Activated CD4-positive, alpha-beta T cell treated with anti-CD3 and anti-CD28 coated beads for 48 hours (primary cell): ENCODE results near the gene EFR3B.
"Not testable (repeated sequence)": the region's sequence is repeated elsewhere in the genome, so short reads cannot be mapped to it uniquely, and the experiment has no call there.

Experiments used
- DNase-seq: peaks from one replicate; pipeline ENCODE4 v3.0.0-alpha.2; 2020

EFR3B gene

DNA sequence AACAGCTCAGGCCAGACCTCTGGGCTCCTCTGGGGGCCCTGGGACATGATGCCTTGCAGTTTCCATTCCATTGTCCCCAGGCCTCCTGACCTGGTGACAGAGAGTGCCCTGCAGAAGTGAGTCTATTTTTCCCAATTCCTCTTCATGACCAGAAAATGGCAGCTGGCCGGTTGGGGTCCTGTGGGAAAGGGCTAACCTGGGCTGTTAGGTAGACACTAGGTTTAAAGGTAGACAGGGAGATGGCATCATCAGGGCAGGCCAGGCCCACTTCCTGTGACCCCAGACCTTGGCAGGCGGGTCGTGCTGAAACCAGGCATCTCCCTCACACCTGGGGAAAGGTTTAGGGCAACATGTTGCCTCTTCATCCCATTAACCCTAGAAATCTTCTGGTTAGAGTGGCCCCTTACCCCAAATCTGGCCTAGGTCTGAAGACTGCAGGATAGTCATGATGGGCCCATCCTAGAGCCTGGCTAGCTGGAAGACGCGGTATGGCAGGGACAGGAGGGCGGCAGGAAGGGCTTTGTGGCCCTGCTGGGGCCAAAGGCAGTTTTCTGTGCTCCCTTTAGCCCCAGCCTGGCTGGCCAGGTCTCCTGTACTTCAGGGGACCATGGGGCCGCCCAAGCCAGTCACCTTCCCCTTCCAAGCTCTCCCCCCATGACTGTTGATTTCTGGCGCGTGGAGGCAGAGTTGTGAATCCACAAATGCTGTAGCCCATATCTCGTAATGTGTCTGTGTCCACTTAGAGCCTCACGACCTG lies 116.4 kb downstream of the EFR3B start:
- no peak for DNase-seq

DNA sequence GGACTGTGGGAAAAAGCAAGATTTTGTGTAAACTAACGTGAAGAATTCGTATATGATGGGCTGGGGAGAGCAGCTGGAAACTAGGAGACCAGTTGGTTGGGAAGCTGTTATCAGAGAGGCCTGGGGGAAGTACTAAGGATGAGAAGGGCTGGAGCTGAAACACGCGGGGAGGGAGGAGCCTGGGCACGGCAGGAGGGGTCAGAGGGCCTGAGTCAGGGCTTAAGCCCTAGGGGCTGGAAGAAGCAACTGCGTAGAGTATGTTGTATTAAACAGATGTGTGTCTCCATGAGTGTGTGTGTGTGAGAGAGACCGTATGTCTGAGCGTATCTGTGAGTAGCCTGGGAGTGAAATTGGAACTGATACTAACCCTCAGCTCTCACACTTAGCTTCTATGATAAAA lies 118.1 kb downstream of the EFR3B start:
- DNase-seq: peak; percentile 38

DNA sequence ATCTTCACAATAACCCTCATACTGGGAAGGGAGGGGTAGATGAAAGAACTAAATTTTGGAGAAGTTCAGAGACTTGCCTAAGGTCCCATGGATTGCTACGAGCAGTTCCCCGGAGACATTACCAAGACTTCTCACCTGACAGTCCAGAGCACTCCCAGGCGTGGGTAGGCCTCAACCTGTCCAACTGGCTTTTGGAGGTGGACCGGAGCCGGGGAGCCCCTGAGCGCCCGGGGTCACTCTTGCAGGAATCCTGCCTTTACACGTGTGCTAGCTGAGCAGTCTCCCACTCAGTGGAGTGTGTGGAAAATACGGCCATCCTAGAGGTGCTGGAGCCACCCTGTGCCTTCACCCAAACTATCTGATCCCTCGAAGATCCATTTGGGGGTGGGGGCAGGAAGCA lies 118.5 kb downstream of the EFR3B start:
- DNase-seq: no peak

DNA sequence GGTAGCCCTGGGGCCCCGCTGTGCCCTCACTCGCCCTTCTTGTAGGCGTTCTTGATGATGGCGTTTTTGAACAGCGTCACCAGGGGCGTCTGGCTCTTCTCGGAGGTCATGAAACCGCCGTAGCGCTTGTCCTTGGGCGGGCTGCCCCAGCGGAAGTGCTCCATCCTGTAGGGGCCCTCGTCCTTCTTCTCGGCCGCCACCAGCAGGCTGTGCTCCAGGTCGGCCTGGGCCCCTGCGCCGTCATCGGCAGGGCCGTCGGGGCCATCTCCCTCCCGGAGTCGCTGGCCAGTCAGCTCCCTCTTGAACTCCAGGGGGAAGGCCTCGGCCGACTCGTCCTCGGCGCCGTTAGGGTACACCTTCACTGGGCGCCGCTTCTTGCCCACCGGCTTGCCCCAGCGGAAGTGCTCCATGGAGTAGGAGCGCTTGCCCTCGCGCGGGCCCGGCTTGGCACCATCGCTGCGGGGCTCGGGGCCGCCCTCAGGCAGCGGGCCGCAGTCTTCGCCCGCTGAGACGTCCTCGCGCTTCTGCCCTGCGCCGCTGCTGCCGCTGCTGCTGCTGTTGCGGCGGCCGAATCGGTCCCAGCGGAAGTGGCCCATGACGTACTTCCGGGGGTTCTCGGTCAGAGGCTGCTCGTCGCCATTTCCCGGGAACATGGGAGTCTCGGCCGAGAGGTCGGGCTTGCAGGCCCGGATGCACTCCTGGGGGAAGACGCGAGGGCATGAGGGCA lies 119.3 kb downstream of the EFR3B start:
- DNase-seq: peak; percentile 82

DNA sequence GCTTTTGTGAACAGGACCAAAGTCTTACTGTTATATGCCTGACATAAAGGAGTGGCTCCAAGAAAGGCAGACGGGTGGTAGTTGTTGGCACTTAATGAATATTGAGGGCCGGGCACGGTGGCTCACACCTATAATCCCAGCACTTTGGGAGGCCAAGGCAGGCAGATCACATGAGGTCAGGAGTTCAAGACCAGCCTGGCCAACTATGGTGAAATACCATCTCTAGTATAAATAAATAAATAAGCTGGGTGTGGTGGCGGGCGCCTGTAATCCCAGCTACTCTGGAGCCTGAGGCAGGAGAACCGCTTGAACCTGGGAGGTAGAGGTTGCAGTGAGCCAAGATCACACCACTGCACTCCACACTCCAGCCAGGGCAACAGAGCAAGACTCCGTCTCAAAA lies 120.2 kb downstream of the EFR3B start:
- not testable (repeated sequence) for DNase-seq

DNA sequence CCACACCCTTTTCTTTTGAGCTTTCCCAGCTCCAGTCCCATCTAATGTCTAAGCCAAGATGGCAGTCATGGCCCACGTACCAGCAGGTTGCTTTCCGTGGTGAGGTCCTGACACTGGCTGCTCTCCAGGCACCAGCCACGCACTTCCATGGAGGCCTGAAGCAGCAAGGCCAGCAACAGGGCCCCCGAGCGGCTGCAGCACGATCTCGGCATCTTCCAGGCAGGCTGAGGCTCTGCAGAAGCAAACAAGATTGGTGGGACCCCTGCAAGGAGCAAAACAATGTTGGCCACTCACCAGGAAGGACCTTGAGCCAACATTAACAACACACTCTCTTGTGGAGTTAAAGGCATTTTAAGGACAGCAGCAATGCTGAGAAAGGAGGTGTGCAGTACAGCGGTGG lies 122.7 kb downstream of the EFR3B start:
- DNase-seq: no peak

DNA sequence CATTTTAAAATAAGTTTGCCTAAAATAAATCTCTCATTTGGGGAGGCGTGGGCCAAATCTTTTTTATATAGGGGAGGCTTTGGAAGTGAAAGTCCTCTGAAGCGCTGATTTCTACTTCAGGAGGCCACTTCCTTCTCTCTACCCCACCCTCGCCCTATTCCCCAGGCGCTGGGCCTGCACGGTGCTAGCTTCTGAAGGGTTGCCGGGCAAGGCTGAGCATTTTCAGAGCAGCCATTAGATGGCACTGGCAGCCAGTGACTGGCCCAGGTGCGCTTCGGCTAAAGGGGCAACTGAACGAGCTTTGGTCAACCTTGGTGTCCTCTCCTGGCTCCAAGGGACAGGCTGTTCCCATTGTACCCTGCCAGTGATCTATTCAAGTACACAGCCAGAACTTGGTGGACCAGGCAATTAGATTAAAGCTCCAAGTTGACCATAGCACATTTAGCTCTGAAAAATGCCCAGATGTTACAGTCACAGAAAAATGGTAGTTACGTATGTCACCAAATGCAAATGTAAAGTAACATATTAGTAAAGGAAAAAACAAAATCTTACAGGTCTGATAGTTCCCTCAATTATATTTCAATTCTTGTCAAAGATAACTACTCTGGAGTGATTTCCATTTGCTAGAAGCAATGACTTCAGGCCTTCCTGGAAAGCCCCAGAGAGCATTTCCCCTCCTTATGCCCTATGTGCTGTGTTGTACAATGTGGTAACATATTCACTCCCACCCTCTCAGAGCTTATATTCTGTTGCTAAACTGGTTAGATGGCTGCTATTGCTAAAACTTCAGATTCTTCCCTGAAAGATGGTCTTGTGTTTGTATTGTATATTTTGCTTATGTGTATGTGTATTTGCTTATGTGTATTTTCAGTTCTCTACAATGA lies 124.4 kb downstream of the EFR3B start:
- DNase-seq: peak; percentile 57

DNA sequence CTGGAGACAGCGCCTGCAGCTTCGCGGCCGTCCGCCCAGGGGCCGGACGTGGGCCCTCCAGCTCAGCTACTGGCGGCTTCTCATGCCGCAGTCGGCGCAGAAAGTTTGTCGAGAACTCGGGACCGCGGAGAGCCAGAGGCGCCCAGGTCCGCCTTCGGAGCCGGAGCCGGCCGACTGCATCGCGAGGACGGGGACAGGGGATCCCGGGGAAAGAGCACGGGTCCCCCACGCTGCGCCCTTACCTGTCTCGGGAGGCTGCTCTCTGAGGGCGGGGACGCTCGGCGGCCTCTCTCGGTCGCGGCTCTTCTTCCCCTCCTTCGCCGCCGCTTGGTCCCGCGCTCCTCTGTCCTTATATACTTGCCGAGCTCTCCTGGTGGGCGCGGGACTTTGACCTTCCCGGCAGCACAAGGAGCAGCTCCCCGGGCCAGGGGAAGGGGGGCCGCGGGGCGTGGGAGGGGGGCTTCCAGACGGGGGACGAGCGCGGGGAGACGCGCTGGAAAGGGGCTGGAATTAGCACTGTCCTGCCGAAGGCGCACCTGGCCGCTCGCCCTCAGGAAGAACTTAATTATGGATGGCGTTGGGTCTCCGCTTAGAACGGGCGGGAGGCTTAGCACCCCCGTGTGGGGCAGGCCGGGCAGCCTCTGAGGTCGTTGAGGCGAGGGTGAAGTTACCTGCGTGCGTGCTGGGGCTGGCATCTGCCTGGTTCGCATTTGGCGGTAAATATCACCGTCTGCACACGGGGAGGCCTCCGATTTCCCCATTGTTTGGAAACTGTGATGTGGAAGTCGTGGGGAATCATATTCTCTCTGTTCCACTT lies 126.6 kb downstream of the EFR3B start, which contains the start of gene POMC:
TSS of gene POMC (minus strand) at position 325 of the 817 bp plus-strand sequence. CDS start 3,808 bp downstream, outside the sequence.
- peak; percentile 43 for DNase-seq

DNA sequence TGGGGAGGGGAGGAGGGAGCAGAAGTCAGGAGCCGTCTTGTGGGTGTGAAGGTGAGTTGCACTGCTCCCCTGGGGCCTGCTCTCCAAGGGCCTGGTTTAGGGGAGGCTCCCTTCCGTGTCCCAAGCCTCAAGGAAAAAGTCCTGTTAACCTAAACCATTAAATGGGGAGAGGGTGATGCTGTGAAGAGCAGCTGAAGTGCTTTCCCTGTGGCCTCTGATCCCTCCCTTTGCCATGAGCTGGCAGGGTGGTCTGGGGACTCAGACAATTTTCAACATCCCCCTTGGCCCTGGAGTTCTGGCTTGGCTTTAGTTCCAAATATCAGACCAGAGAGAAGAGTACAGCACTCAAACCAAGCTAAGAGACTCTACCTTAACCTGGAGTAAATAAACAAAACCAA lies 127.2 kb downstream of the EFR3B start:
- DNase-seq: no peak

DNA sequence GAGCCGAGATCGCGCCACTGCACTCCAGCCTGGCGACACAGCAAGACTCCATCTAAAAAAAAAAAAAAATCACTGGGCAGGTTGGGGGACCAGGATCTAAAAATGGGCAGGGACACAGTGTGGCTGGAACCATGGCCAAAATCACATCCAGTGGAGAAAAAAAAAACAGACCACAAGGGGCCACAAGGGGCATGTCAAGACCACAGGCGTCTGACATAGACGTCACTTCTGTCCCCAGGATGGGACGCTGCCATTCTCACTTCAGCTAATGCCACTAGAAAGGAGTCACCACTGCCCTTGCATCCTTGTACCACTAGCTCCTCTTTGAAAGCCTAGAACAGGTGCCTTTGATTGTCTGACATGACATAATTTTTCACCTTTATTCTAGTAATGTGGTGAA lies 129.0 kb downstream of the EFR3B start:
- no peak for DNase-seq

DNA sequence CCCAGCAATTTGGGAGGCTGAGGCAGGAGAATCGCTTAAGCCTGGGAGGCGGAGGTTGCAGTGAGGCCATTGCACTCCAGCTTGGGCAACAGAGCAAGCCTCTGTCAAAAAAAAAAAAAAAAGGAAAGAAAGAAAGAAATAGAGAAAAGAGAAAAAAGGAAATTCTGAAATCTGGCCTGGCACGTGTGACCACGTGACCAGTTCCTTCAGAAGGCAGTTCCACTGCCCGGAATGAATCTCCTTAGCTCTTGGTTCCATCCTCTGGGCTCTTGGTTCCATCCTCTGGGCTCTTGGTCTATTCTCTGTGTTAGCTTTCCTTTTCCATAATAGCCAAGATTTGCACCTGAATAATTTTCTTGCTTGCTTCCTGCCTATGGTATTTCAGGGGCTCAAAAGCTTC lies 131.8 kb downstream of the EFR3B start:
- DNase-seq: no peak

DNA sequence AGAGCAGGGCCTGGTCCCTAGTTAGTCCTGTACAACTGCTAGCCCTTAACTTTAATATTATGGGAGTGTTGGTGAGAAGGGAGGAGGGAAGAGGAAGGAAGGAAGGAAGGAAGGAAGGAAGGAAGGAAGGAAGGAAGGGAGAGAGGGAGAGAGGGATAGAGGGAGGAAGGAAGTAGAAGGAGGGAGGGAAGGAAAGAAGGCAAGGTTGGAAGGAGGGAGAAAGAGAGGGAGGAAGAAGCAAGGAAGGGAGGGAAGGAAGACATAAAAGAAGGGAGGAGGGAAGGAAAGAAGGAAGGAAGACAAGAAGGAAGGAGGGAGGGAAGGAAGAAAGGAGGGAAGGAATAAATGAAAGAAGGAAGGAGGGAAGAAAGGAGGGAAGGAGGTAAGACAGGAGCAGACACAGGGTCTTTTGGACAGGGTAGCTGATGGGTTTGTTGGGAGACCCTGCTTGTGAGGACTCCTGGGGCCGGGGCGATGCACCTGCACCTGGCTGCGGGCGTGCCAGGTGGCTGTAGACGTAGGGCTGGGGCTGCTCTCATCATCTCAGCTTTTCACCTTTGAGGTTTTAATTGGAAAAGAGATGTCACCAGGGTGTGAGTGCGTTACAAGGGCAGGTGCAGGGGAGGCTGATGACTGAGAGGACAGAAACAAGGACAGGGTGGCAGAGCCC lies 132.5 kb downstream of the EFR3B start:
- no peak for DNase-seq

DNA sequence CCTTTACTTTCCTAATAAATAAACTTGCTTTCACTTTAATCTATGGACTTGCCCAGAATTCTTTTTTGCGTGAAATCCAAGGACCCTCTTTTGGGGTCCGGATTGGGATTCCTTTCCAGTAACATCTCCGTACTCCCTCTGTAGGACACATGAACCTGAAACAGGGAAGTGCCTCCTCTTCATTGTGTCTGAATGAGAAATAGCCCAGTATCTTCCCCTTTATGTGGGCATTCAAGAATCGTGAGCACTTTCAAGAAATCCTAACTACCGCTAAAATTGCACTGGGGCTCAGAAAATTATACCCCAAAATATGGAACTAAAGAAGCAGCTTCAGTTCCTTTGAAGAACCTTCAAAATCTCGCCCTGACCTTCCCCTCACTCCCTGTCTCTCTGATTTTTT lies 134.3 kb downstream of the EFR3B start:
- no peak for DNase-seq

DNA sequence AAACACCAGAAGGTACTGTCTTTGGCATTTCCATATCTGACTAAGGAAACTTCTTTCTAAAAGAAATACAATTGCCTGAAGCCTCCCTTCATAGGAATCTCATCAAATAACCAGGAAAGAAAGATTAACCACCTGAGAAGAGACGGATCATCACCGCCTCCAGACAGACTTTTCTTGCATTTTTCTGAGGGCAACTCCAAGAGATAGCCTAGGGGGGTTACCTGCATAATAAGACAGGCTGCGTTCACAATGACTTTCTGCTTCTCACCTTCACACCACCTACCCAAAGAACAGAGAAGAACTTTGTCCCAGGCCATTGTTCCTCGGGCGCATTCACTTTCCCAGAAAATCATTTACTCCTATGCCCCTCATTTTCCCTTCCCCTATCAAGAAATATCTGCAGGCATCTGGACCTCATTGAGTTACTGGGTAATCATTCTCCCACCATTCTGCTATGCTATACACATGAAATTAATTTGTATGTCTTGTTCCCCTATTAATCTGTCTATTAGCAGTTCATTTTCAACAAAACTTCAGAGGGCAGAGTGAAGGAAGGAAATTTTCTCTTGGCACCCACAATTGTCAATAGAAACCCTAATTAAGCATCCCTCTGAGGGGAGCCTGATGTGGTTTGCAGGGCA lies 134.8 kb downstream of the EFR3B start:
- no peak for DNase-seq

DNA sequence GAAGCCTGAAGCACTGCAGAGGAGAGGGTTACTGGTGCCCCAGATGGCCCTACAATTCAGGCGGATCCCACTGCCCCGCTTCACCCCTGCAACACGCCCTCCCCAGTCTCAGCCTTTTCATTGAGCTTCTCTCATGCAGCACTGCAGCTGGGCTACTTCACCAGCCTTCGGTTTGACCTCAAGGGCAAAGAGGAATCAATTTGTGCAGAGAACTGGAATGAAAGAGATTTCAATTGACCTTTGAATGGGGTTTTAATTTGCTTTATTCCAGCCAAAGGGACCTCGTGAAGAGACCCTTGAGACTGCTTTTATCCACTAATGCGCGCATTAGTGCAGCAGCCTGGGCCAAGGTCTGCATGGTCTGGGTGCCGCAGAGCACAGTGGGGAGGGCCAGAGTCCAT lies 135.3 kb downstream of the EFR3B start:
- DNase-seq: no peak

DNA sequence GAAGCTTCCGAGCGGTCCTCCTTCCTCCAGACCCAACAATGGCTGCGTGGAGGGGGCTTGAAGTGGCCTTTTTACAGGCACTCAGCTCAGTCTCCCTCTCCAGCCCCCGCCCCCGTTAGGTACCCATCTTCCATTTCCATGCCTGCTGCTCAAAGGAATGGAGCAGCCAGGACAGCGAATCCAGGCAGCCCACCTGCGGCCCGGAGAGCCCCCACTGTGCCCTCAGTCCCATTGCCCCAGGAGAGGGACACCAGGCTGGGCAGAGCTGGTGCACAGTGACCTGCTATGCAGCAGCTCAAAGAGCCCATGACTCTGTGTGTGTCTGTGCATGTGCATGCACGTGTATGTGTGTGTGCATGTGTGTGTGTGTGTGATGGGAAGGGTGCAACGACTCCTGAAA lies 137.1 kb downstream of the EFR3B start:
- no peak for DNase-seq

DNA sequence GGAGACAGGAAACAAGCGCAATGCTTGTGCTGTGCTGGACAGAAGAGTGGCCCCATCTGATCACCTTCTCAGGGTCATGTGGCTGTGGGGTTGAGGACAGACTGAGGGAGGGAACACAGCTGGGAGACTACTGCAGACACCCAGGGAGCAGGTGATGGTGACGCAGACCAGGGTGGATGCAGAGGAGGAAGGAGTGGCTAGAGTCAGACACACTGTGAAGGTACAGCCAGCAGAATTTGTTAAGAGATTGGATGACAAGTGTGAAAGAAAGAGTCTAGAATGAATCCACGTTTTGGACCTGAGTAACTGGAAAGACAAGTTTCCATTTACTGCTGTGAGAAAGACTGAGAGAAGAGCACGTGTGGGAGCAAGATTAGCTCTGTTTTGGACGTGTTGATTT lies 142.4 kb downstream of the EFR3B start:
- DNase-seq: no peak

DNA sequence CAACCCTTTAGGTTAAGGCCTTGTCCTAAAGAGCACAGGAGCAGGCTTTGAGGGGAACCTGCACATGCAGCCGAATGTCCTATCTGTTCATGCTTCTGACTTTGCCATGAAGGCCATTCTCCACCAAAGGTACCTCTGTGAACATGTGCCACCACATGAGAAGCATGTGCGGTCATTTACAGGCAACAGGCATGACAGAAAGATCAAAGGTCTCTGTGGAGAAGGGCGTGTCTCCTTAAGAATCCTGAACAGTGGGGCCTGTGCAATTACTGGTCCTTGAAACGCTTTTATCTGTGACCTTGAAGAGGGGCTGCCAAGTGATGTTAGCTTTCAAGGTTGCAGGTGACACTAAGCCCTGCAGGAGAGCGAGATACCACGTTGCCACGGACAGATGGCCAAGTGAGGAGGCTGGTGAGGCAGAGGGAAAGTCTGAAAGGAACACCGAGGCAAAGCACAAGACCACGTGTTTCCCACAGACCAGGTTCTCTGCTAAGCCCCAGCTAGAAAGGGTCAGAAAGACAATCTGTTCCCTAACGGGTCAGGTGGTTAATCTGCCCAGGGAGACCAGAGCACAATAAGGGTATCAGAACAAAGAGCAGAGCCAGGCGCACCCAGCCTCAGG lies 146.0 kb downstream of the EFR3B start:
- no peak for DNase-seq

DNA sequence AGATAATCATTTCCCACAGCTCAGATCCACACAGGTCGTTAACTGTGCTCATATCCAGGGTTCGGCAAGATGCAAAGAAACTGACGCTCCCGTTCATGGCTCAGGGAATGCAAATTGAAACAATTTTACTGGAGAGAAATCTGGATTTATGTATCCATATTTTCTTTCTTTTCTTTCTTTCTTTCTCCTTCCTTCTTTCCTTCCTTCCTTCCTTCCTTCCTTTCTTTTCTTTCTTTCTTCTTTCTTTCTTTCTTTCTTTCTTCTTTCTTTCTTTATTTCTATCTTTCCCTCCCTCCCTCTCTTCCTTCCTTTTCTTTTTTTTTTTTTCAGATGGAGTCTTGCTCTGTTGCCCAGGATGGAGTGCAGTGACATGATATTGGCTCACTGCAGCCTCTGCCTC lies 146.5 kb downstream of the EFR3B start:
- DNase-seq: no peak

DNA sequence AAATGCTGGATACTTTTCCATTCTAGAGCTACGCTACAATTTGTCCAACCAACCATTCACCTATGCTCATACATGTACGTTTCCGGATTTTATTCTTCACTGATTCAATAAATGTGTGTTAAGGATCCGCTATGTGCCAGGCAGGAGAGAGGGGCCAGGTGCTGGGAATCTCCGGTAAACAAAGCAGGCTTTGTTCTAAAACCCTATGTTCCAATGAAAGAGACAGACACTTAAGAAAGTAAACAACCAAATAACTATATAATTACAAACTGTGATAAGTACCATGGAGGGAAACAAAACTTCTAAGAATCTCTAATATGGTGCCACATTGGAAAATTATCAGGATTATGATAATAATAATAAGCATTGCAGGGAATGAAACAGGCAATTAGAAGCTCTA lies 148.7 kb downstream of the EFR3B start:
- DNase-seq: no peak

DNA sequence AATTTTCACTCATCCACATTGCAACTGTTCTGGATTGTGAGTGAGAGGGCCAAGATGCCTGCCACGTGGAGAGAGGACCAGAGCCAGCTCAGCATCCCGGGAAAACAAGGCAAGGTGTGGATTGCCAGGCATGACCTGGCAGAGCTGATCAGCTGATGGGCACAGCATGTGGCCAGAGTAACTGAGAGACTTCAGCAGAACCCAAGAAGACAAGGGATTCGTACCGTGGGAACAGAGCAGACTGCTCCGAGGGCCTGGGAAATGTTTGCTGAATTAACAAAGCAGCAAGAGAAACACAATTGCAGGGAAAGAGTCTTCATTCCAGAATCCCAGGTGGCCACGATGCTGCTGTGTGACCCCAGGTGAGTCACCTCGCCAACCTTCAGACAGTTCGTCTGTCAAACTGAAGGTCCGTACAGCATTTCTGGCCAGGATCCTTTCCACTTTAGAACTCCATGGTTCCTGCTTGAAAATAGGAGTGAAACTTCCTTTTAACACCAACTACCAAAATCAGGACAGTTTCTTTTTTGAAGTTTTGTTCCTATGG lies 152.8 kb downstream of the EFR3B start:
- no peak for DNase-seq
